Measurements from ENCODE around the gene TEX101. TPM values are rescaled to one million over a fixed set of nuclear protein-coding genes. Genes with fewer than 3 reads are reported as not detected.

TEX101 gene
- total RNA-seq, 5 donors from 2014 or later (not counting 1 experiment from before 2014, with no cell fraction given): not detected

DNA sequence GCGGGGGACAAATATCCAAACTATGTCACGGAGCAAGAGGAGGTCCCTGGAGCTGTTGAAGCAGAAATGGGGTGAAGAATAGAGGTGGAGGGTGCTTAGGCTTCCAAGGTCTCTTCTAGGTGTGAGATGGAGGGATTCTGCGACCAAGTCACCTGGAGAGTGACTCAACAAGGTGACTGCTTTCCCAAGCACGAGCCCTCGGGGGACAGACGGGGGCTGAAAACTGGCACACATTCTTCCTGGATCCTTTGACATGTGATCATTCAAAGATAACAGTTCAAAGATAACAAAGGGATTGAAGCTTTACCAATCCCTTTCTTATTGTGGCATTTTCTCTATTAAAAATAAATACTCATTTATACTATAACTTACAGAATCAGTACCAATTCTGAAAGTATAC, 2.2 kb upstream of the TEX101 start:
- no peaks in the 10 kb centered on the region for H3K4me1 Mint-ChIP-seq
- H3K27me3 ChIP-seq (replicated peaks in 1 of 2; ENCODE audit: control insufficient read depth in 2 of 2, extremely low read depth in 1 of 2, insufficient read depth in 2 of 2, low read length in 1 of 2): peaks cover 0 to 13% of the 10 kb centered on the region in 2 experiments
- H3K4me1 ChIP-seq (ENCODE audit: control insufficient read depth in 1 of 2, extremely low read depth in 1 of 2, insufficient read depth in 2 of 2, low read length in 2 of 2): no peaks in the 10 kb centered on the region
- WGBS (ENCODE audit: insufficient coverage): 65% methylated on average over 3 of the region's 6 CpGs
- no peaks in the 10 kb centered on the region for H3K36me3 ChIP-seq (ENCODE audit: control insufficient read depth in 2 of 2, extremely low read depth in 1 of 2, insufficient read depth in 1 of 2, low read length in 1 of 2)
- H3K27ac Mint-ChIP-seq: no peak overlapping the region
- CTCF ChIA-PET: no interaction called here
- POLR2A ChIA-PET: no interaction called here
- no peak overlapping the region for H3K4me3 Mint-ChIP-seq
- DNase-seq (no peak), ATAC-seq (replicated peaks in 1 of 4) (no peak)
- no peak overlapping the region for H3K27ac ChIP-seq (ENCODE audit: low read length)
- no peaks in the 10 kb centered on the region for H3K9me3 Mint-ChIP-seq
- no peaks in the 10 kb centered on the region for H3K36me3 Mint-ChIP-seq
- peaks cover 2 to 5% of the 10 kb centered on the region in 2 donors for H3K27me3 Mint-ChIP-seq
- no peaks in the 10 kb centered on the region for H3K9me3 ChIP-seq
- H3K4me3 ChIP-seq (ENCODE audit: control insufficient read depth in 1 of 2, extremely low read depth in 1 of 2, low read length in 1 of 2): no peak overlapping the region

DNA sequence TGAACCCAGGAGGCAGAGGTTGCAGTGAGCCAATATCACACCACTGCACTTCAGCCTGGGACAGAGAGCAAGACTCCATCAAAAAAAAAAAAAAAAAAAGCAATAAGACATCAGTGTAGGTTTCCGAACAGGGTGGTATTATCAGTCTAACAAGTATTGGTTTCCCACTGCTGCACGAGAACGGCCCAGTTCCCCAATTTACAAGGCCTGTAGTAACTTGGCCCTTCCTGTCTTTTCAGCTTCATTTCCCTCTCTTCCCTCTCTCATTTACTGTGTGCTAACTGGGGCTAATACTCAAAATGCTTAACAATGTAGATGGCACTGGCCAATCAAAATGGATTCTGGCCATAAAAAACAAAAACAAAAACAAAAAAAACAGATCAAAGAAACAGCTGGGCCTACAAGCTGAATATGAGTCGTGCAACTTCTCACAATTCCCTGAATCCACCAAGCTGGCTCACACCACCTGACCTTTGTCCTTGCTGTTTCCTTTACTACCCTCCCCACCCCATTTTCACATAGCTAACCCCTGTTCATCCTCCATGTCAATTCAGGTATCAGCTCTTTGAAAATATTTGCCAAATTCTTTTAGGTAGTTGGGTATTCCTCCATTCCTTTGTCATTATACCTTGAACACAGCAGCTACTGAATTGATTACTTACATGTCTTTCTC, 2.4 kb downstream of the TEX101 start:
- H3K36me3 Mint-ChIP-seq: no peaks in the 10 kb centered on the region
- peaks cover 0 to 1% of the 10 kb centered on the region in 2 donors for H3K27me3 Mint-ChIP-seq
- no peaks in the 10 kb centered on the region for H3K4me1 Mint-ChIP-seq
- H3K27ac ChIP-seq (ENCODE audit: low read length): no peak overlapping the region
- 70% methylated on average over 1 of the region's 4 CpGs for WGBS (ENCODE audit: insufficient coverage)
- no peak for DNase-seq
- H3K36me3 ChIP-seq (ENCODE audit: control insufficient read depth in 2 of 2, extremely low read depth in 1 of 2, insufficient read depth in 1 of 2, low read length in 1 of 2): no peaks in the 10 kb centered on the region
- no peaks in the 10 kb centered on the region for H3K9me3 ChIP-seq
- no peaks in the 10 kb centered on the region for H3K9me3 Mint-ChIP-seq
- H3K4me3 ChIP-seq (ENCODE audit: control insufficient read depth in 1 of 2, extremely low read depth in 1 of 2, low read length in 1 of 2): no peak overlapping the region
- H3K4me3 Mint-ChIP-seq: no peak overlapping the region
- ATAC-seq (replicated peaks in 1 of 4): no peak
- H3K27me3 ChIP-seq (replicated peaks in 1 of 2; ENCODE audit: control insufficient read depth in 2 of 2, extremely low read depth in 1 of 2, insufficient read depth in 2 of 2, low read length in 1 of 2): peaks cover 0 to 8% of the 10 kb centered on the region in 2 experiments
- no peaks in the 10 kb centered on the region for H3K4me1 ChIP-seq (ENCODE audit: control insufficient read depth in 1 of 2, extremely low read depth in 1 of 2, insufficient read depth in 2 of 2, low read length in 2 of 2)
- no peak overlapping the region for H3K27ac Mint-ChIP-seq
- CTCF ChIA-PET: no interaction called here
- POLR2A ChIA-PET: no interaction called here

DNA sequence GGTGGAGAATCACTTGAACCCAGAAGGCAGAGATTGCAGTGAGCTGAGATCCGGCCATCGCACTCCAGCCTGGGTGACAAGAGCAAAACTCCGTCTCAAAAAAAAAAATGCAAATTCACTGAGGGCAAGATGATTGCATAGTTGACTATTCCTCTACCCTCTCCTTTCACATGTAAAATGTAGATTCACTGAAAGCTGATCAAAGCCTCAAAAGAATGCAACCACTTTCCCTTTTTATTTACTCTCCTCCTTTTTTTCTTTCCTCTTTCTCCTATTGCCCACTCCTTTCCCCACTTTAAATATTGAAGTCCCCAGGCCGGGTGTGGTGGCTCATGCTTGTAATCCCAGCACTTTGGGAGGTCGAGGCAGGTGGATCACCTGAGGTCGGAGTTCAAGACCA, 6.3 kb downstream of the TEX101 start:
- H3K9me3 ChIP-seq: no peaks in the 10 kb centered on the region
- DNase-seq (no peak), ATAC-seq (replicated peaks in 1 of 4) (no peak)
- H3K27me3 ChIP-seq (replicated peaks in 1 of 2; ENCODE audit: control insufficient read depth in 2 of 2, extremely low read depth in 1 of 2, insufficient read depth in 2 of 2, low read length in 1 of 2): peaks cover 0 to 7% of the 10 kb centered on the region in 2 experiments
- 81% methylated on average over 3 of the region's 6 CpGs for WGBS (ENCODE audit: insufficient coverage)
- CTCF ChIA-PET: interaction anchor here in 1 of 2 donors (0.8 kb wide), 1 partner anchor 99 kb away, joined by 6 read pairs; no protein-coding TSS in a partner anchor
- H3K27me3 Mint-ChIP-seq: peaks cover 0 to 1% of the 10 kb centered on the region in 2 donors
- H3K36me3 ChIP-seq (ENCODE audit: control insufficient read depth in 2 of 2, extremely low read depth in 1 of 2, insufficient read depth in 1 of 2, low read length in 1 of 2): no peaks in the 10 kb centered on the region
- no peak overlapping the region for H3K4me3 Mint-ChIP-seq
- no peaks in the 10 kb centered on the region for H3K4me1 ChIP-seq (ENCODE audit: control insufficient read depth in 1 of 2, extremely low read depth in 1 of 2, insufficient read depth in 2 of 2, low read length in 2 of 2)
- no peaks in the 10 kb centered on the region for H3K9me3 Mint-ChIP-seq
- peaks cover 3 to 12% (median 5%) of the 10 kb centered on the region in 3 donors for H3K4me1 Mint-ChIP-seq
- POLR2A ChIA-PET: no interaction called here
- H3K27ac ChIP-seq (ENCODE audit: low read length): no peak overlapping the region
- H3K4me3 ChIP-seq (ENCODE audit: control insufficient read depth in 1 of 2, extremely low read depth in 1 of 2, low read length in 1 of 2): no peak overlapping the region
- H3K27ac Mint-ChIP-seq: no peak overlapping the region
- no peaks in the 10 kb centered on the region for H3K36me3 Mint-ChIP-seq

DNA sequence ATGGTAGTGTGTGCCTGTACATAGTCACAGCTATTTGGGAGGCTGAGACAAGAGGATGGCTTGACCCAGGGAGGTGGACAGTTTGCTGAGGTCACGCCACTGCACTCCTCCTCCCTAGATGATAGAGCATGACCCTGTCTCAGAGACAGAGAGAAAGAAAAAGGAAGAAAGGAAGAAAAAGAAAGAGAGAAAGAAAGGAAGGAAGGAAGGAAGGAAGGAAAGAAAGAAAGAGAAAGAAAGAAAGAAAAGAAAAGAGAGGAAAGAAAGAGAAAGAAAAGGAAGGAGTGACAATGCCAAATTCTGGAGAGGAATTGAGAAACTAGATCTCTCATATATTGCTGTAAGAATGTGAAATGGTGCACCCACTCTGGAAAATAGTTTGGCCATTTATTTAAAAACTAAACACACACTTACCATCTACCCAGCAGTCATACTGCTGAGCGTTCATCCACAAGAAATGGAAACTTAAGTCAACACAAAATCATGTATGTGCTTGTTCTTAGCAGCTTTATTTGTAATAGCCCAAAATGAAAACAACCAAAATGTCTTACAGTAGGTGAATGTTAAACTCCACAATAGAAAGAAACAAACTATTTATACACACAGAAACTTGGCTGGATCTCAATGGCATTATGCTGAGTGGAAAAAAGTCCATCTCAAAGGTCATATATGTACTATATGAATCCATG, 7.5 kb downstream of the TEX101 start:
- ChIA-PET POLR2A (no interaction called here), CTCF (interaction anchor here (0.6 to 1.0 kb wide), 2 partner anchors 11 to 300 kb away, joined by 4 to 9 read pairs; no protein-coding TSS in a partner anchor)
- H3K36me3 ChIP-seq (ENCODE audit: control insufficient read depth in 2 of 2, extremely low read depth in 1 of 2, insufficient read depth in 1 of 2, low read length in 1 of 2): no peaks in the 10 kb centered on the region
- no peak for ATAC-seq (replicated peaks in 1 of 4)
- H3K4me3 ChIP-seq (ENCODE audit: control insufficient read depth in 1 of 2, extremely low read depth in 1 of 2, low read length in 1 of 2): no peak overlapping the region
- no peak for DNase-seq
- no peak overlapping the region for H3K27ac ChIP-seq (ENCODE audit: low read length)
- peaks cover 0 to 1% of the 10 kb centered on the region in 2 donors for H3K27me3 Mint-ChIP-seq
- H3K27me3 ChIP-seq (replicated peaks in 1 of 2; ENCODE audit: control insufficient read depth in 2 of 2, extremely low read depth in 1 of 2, insufficient read depth in 2 of 2, low read length in 1 of 2): peaks cover 0 to 10% of the 10 kb centered on the region in 2 experiments
- no peak overlapping the region for H3K27ac Mint-ChIP-seq
- H3K4me1 ChIP-seq (ENCODE audit: control insufficient read depth in 1 of 2, extremely low read depth in 1 of 2, insufficient read depth in 2 of 2, low read length in 2 of 2): no peaks in the 10 kb centered on the region
- no peaks in the 10 kb centered on the region for H3K9me3 Mint-ChIP-seq
- no peak overlapping the region for H3K4me3 Mint-ChIP-seq
- WGBS (ENCODE audit: insufficient coverage): no CpG with 5 or more reads among the region's 2 CpGs
- H3K4me1 Mint-ChIP-seq: peaks cover 4 to 12% (median 6%) of the 10 kb centered on the region in 3 donors
- H3K9me3 ChIP-seq: no peaks in the 10 kb centered on the region
- no peaks in the 10 kb centered on the region for H3K36me3 Mint-ChIP-seq

DNA sequence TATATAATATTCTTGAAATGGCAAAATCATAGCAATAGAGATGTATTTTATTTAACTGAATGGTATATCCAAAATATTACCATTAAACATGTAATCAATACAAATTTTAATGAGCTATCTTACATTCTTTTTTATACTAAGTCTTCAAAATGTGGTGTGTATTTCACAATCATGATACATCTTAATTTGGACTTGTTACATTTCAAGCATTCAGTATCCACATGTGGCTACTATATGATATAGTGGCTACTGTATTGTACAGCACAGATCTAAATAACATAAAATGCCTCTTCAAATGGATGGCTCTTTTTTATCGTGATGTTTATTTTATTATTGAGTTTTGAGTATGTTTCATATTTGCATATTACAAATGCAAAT, 8.0 kb downstream of the TEX101 start:
- Histone ChIP-seq H3K4me3 (ENCODE audit: control insufficient read depth in 1 of 2, extremely low read depth in 1 of 2, low read length in 1 of 2) (no peak overlapping the region), H3K27me3 (replicated peaks in 1 of 2; ENCODE audit: control insufficient read depth in 2 of 2, extremely low read depth in 1 of 2, insufficient read depth in 2 of 2, low read length in 1 of 2) (peaks cover 0 to 10% of the 10 kb centered on the region in 2 experiments), H3K4me1 (ENCODE audit: control insufficient read depth in 1 of 2, extremely low read depth in 1 of 2, insufficient read depth in 2 of 2, low read length in 2 of 2) (no peaks in the 10 kb centered on the region), H3K36me3 (ENCODE audit: control insufficient read depth in 2 of 2, extremely low read depth in 1 of 2, insufficient read depth in 1 of 2, low read length in 1 of 2) (no peaks in the 10 kb centered on the region), H3K9me3 (no peaks in the 10 kb centered on the region), H3K27ac (ENCODE audit: low read length) (no peak overlapping the region)
- Mint-ChIP-seq H3K36me3 (no peaks in the 10 kb centered on the region), H3K9me3 (no peaks in the 10 kb centered on the region), H3K27ac (no peak overlapping the region), H3K27me3 (peaks cover 0 to 1% of the 10 kb centered on the region in 2 donors), H3K4me1 (peaks cover 4 to 12% (median 6%) of the 10 kb centered on the region in 3 donors), H3K4me3 (no peak overlapping the region)
- no peak for ATAC-seq (replicated peaks in 1 of 4)
- CTCF ChIA-PET: interaction anchor here in 1 of 2 donors (1.0 kb wide), 1 partner anchor 10 kb away, joined by 4 read pairs; no protein-coding TSS in a partner anchor
- DNase-seq: no peak
- POLR2A ChIA-PET: no interaction called here
- no CpG with 5 or more reads among the region's 1 CpG for WGBS (ENCODE audit: insufficient coverage)

DNA sequence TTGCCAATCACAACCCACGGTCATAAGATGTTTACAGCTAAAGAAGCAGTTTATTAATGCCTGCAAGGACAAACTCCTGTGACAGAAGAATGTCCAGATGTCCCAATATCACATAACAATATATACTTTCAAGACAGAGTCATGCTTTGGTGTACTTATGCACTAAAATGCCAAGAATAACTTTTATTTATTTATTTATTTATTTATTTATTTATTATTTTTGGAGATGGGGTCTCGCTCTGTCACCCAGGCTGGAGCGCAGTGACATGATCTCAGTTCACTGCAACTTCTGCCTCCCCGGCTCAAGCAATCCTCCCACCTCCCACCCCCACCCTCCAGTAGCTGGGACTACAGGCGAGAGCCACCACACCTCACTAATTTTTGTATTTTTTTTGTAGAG, 9.1 kb downstream of the TEX101 start:
- WGBS (ENCODE audit: insufficient coverage): 85% methylated on average over 3 of the region's 5 CpGs

More for the DNA sequence above, 9.1 kb downstream of the TEX101 start:
- ATAC-seq (replicated peaks in 1 of 4): no peak
- Histone ChIP-seq H3K4me1 (ENCODE audit: control insufficient read depth in 1 of 2, extremely low read depth in 1 of 2, insufficient read depth in 2 of 2, low read length in 2 of 2) (no peaks in the 10 kb centered on the region), H3K27me3 (replicated peaks in 1 of 2; ENCODE audit: control insufficient read depth in 2 of 2, extremely low read depth in 1 of 2, insufficient read depth in 2 of 2, low read length in 1 of 2) (peaks cover 0 to 12% of the 10 kb centered on the region in 2 experiments), H3K36me3 (ENCODE audit: control insufficient read depth in 2 of 2, extremely low read depth in 1 of 2, insufficient read depth in 1 of 2, low read length in 1 of 2) (no peaks in the 10 kb centered on the region), H3K4me3 (ENCODE audit: control insufficient read depth in 1 of 2, extremely low read depth in 1 of 2, low read length in 1 of 2) (no peak overlapping the region), H3K9me3 (no peaks in the 10 kb centered on the region), H3K27ac (ENCODE audit: low read length) (no peak overlapping the region)
- H3K27me3 Mint-ChIP-seq: no peaks in the 10 kb centered on the region
- ChIA-PET POLR2A (no interaction called here), CTCF (no interaction called here)
- H3K9me3 Mint-ChIP-seq: no peaks in the 10 kb centered on the region
- no peak overlapping the region for H3K4me3 Mint-ChIP-seq
- H3K36me3 Mint-ChIP-seq: no peaks in the 10 kb centered on the region
- no peak overlapping the region for H3K27ac Mint-ChIP-seq
- H3K4me1 Mint-ChIP-seq: peaks cover 4 to 12% (median 6%) of the 10 kb centered on the region in 3 donors
- DNase-seq: no peak

All from T-cell (primary cell).